Adipose tissue (tissue), 3 donors: ENCODE data around the gene GNAQ. TPM values are rescaled to one million over a fixed set of nuclear protein-coding genes. Genes with fewer than 3 reads are reported as not detected.

Experiments used
- H3K27ac ChIP-seq: one replicate; pipeline ENCODE4 v1.5.1; 2013; ENCODE audit warnings: low read depth, low read length
- WGBS, 3 donors: extraction: QIAGEN DNeasy Blood & Tissue Kit; methylation state at CpG; one replicate each; pipeline ENCODE4 v1.1.7; 2013; 5-methylcytosine and 5-hydroxymethylcytosine counted together
- polyA plus RNA-seq, 3 donors: library from polyadenylated mRNA; stranded (reverse); fragments of 200-250 nt; gene quantifications; one replicate each; pipeline ENCODE4 v1.2.3, GENCODE V29; 2013
- donor health status: healthy with polysubstance abuse.
- donor health status: Bipolar disorder and iron deficiency.
- donor health status: healthy.

The GNAQ gene
- polyA plus RNA-seq, 3 donors: 6.3 to 24.9 (median 16.8) TPM

GRCh38 chr9:77820293-77820954 is 211.2 kb downstream of the GNAQ start:
- H3K27ac ChIP-seq: no peak overlapping the region
- 56 to 76% (median 59%) methylated on average over 3 of the region's 3 CpGs for WGBS, 3 donors

- WGBS, 3 donors: 48 to 67% (median 55%) methylated on average over 1 of the region's 1 CpG
- no peak overlapping the region for H3K27ac ChIP-seq
Measured at GRCh38 chr9:77819657-77820056, 212.0 kb downstream of the GNAQ start.

- H3K27ac ChIP-seq: no peak overlapping the region
Measured at GRCh38 chr9:77817590-77818311, 213.9 kb downstream of the GNAQ start.

GRCh38 chr9:77816641-77817341 is 214.8 kb downstream of the GNAQ start:
- H3K27ac ChIP-seq: no peak overlapping the region
- WGBS, 3 donors: 94 to 96% (median 95%) methylated on average over 6 of the region's 6 CpGs

More at GRCh38 chr9:77817590-77818311, 213.9 kb downstream of the GNAQ start:
- 95 to 96% (median 96%) methylated on average over 7 of the region's 7 CpGs for WGBS, 3 donors

- WGBS, 3 donors: 85 to 97% (median 94%) methylated on average over 2 of the region's 2 CpGs
- H3K27ac ChIP-seq: no peak overlapping the region
Measured at GRCh38 chr9:77815260-77815659, 216.4 kb downstream of the GNAQ start.

GRCh38 chr9:77811832-77812231 is 219.8 kb downstream of the GNAQ start:
- no peak overlapping the region for H3K27ac ChIP-seq
- 94 to 97% (median 96%) methylated on average over 1 of the region's 1 CpG for WGBS, 3 donors

- no peak overlapping the region for H3K27ac ChIP-seq
- 82 to 90% (median 89%) methylated on average over 4 of the region's 4 CpGs for WGBS, 3 donors
Measured at GRCh38 chr9:77810637-77811119, 220.9 kb downstream of the GNAQ start.

GRCh38 chr9:77810047-77810446 is 221.6 kb downstream of the GNAQ start:
- no peak overlapping the region for H3K27ac ChIP-seq
- 79 to 92% (median 82%) methylated on average over 1 of the region's 1 CpG for WGBS, 3 donors

- 92 to 97% (median 95%) methylated on average over 1 of the region's 1 CpG for WGBS, 3 donors
- H3K27ac ChIP-seq: no peak overlapping the region
Measured at GRCh38 chr9:77809552-77809951, 222.1 kb downstream of the GNAQ start.

GRCh38 chr9:77808751-77809081 is 222.9 kb downstream of the GNAQ start:
- WGBS, 3 donors: 35 to 91% (median 86%) methylated on average over 2 of the region's 2 CpGs
- H3K27ac ChIP-seq: no peak overlapping the region

- H3K27ac ChIP-seq: no peak overlapping the region
Measured at GRCh38 chr9:77807846-77808750, 223.5 kb downstream of the GNAQ start.

GRCh38 chr9:77807281-77807683 is 224.3 kb downstream of the GNAQ start:
- WGBS, 3 donors: 21 to 67% (median 22%) methylated on average over 2 of the region's 2 CpGs

More at GRCh38 chr9:77807846-77808750, 223.5 kb downstream of the GNAQ start:
- 64 to 74% (median 64%) methylated on average over 6 of the region's 6 CpGs for WGBS, 3 donors

GRCh38 chr9:77806741-77807140 is 224.9 kb downstream of the GNAQ start:
- H3K27ac ChIP-seq: no peak overlapping the region
- 90 to 99% (median 93%) methylated on average over 5 of the region's 5 CpGs for WGBS, 3 donors

More at GRCh38 chr9:77807281-77807683, 224.3 kb downstream of the GNAQ start:
- H3K27ac ChIP-seq: no peak overlapping the region

- 73 to 80% (median 79%) methylated on average over 2 of the region's 2 CpGs for WGBS, 3 donors
- H3K27ac ChIP-seq: no peak overlapping the region
Measured at GRCh38 chr9:77805810-77806209, 225.8 kb downstream of the GNAQ start.

- H3K27ac ChIP-seq: no peak overlapping the region
- WGBS, 3 donors: 84 to 98% (median 89%) methylated on average over 1 of the region's 1 CpG
Measured at GRCh38 chr9:77803423-77803822, 228.2 kb downstream of the GNAQ start.

GRCh38 chr9:77802515-77803293 is 228.9 kb downstream of the GNAQ start:
- 79 to 88% (median 87%) methylated on average over 7 of the region's 7 CpGs for WGBS, 3 donors
- H3K27ac ChIP-seq: no peak overlapping the region

- 97 to 98% (median 97%) methylated on average over 3 of the region's 3 CpGs for WGBS, 3 donors
- H3K27ac ChIP-seq: no peak overlapping the region
Measured at GRCh38 chr9:77802064-77802463, 229.5 kb downstream of the GNAQ start.
